Dermis microvascular lymphatic vessel endothelial cell (primary cell): ENCODE data around the gene CADM4. TPM values are rescaled to one million over a fixed set of nuclear protein-coding genes. Genes with fewer than 3 reads are reported as not detected.
"Not testable (repeated sequence)": the region's sequence is repeated elsewhere in the genome, so short reads cannot be mapped to it uniquely, and the experiment has no call there.

Experiments
- DNase-seq, 2 donors: peaks; one replicate each; pipeline versions ENCODE4 v3.0.0 to v3.0.0-alpha.2; 2010; ENCODE audit warnings: low read depth in 2 of 2
- total RNA-seq: library from RNA; depleted of rRNA; stranded (reverse); fragments of >200 nt; gene quantifications from 2 replicates; pipeline ENCODE4 v1.2.1, GENCODE V29; 2014

The CADM4 gene
- total RNA-seq, 1 donor from 2014 or later: 9.2 TPM

DNA sequence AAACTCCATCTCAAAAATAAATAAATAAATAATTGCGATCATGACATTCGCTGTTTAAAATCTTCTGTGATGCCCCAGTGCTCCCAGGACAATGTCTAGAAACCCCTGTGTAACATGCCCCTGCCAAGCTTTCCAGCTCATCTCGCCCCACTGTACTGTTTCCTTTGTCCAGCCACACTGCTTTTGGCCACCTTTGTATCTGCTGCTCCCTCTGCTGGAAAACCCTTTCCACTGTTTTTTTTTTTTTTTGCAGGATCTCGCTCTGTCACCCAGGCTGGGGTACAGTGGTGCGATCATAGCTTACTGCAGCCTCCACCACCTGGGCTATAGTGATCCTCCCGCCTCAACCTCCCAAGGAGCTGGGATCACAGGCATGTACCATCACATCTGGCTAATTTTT lies 22.8 kb upstream of the CADM4 start:
- peak; percentile 21 to 34 for DNase-seq

GRCh38 chr19:43660971-43661360 lies 21.3 kb upstream of the CADM4 start:
- DNase-seq: no peak

- DNase-seq: no peak
Observed at GRCh38 chr19:43660301-43660970, 20.8 kb upstream of the CADM4 start.

DNA sequence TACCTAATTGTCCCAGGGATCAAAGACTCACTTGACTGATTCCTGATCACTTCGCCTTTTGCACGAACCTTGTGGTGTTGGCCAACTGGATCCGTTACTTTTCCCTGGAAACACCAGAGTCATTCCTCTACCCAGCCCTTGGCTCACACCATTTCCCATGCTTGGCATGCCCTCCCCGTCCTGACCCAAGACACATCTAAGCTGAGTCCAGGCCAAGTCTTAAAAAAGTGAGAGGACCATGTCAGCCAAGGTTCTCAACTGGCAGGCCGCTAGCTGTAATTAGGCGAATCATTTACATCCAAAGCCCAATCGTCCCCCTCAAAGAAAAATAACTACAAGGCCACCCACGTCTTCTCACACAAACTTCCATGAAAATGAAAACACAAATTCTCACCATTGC lies 18.8 kb upstream of the CADM4 start:
- DNase-seq: no peak

- no peak for DNase-seq
Observed at GRCh38 chr19:43658001-43658400, 18.4 kb upstream of the CADM4 start.

DNA sequence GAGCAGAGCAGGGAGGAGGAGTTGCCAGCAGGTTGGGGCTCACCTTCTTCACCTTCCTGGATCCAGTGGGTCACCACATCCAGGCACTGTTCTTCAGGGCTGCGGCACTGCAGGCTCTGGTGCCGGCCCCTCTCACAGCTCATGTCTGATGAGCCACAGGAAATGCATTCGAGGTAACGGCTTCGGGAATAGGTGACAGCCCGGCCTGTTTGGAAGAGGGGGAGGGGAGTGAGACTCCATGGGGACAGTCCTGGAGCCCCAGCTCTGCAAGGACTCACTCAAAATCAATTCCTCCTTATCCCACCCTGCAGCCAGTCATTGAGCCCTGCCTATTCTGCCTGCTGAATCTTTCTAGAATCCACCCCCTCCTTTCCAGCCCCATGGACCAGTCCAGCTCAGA lies 16.8 kb upstream of the CADM4 start:
- DNase-seq: no peak

GRCh38 chr19:43652546-43652874 lies 12.9 kb upstream of the CADM4 start:
- DNase-seq: no peak

DNA sequence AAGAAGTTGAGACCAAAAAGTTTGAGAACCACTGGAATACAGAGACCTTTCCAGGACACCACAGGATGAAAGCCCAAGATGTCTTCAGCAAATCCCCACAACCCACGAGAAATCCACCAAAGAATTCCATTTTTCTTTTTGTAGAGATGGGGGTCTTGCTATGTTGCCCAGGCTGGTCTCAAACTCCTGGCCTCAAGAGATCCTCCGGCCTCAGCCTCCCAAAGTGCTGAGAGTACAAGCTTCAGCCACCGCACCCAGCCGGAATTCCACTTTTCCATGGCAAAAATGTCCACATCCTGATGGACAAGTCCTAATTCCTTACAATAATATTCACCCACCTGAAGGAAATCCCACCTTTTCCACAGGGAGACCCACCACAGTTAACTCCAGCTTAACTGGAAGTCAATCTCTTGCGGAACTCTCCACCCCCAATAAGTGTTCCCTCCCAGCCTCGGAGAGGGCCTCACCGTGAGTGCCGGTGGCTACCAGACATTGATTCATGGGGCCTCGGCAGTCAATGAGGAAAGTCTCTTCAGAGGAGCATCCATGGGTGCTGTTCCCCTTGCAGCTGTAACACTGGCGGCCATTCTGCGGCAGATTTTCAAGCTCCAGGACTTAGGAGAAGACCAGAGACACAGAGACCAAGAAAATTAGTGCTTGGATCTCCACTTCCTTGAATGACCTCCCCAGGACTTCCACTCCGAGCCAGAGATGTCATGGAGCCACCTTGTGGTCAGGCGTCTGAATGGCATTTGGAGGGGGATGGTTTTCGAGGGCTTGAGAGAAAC lies 12.3 kb upstream of the CADM4 start:
- peak; percentile 41 to 73 for DNase-seq

DNA sequence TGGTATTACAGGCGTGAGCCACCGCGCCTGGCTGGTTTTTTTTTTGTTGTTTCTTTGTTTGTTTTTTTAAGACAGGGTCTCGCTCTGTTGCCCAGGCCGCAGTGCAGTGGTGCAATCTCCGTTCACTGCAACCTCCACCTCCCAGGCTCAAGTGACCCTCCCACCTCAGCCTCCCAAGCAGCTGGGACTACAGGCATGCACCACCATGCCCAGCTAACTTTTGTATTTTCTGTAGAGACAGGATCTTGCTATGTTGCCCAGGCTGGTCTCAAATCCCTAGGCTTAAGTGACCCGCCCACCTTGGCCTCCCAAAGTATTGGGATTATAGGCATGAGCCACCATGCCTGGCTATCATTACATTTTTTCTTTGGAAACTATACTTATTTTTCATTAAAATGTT lies 10.6 kb upstream of the CADM4 start:
- not testable (repeated sequence) for DNase-seq

DNA sequence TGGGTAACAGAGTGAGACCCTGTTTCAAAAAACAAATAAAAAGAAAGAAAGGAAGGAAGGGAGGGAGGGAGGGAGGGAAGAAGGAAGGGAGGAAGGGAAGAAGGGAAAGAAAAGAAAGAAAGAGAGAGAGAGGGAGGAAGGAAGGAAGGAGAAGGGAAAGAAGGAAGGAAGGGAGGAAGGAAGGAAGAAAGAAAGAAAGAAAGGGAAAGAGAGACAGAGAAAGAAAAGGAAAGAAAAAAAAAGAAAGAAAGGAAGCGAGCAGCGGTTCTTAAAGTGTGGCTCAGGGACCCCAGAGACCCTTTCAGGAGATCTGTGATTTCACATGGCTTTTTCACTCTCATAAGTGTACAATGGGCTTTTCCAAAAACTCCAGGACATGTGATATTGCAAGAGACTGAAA lies 9.9 kb upstream of the CADM4 start:
- no peak for DNase-seq

- DNase-seq: no peak
Observed at GRCh38 chr19:43648633-43649032, 9.0 kb upstream of the CADM4 start.

DNA sequence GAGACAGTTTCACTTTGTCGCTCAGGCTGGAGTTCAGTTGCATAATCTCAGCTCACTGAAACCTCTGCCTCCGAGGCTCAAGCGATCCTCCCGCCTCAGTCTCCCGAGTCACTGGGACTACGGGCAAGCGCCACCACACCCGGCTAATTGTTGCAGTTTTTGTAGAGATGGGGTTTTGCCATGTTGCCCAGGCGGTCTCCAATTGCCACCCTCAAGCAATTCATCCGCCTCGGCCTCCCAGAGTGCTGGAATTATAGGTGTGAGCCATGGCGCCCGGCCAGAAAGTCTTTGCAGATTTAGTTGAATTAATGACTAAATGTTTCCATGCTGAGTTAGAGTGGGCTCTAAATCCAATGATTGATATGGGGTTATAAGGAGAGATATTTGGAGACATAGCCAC lies 4.5 kb upstream of the CADM4 start:
- no peak for DNase-seq

- no peak for DNase-seq
Observed at GRCh38 chr19:43643326-43643725, 3.7 kb upstream of the CADM4 start.

DNA sequence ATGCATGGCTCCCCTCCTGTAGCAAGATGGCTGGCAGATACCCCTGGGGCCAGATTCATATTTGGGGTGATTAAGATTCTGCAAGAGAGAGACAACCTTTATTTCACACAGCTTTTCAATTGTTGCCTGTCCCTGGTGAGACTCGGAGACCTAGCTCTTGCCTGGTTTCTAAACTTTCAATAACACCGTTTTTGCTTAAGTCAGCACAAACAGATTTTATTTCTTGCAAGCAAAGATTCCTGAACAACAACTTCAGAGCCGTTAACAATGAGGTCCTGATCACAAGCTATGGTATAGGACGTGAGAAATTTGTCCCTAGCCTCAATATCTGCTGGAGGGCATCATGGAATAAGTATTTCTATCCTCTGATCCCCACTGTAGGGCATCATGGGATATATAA lies 2.9 kb upstream of the CADM4 start:
- DNase-seq: no peak

DNA sequence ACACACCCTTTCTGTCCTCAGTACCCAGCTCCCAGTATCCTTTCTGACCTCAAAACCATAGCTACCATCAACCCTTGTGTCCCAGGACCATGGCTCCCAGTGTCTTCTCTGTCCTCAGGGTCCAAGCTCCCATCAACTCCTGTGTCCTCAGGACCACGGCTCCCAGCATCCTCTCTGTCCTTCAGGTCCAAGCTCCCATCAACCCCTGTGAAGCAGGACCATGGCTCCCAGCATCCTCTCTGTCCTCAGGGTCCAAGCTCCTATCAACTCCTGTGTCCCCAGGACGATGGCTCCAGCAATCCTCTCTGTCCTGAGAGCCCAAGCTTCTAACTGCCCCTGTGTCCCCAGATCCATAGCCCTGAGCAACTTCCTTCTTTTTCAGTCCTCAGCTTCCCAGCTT lies 1.7 kb upstream of the CADM4 start:
- no peak for DNase-seq

- DNase-seq: no peak
Observed at GRCh38 chr19:43640424-43640757, 741 bp upstream of the CADM4 start.

- no peak for DNase-seq
Observed at GRCh38 chr19:43638995-43639518, 593 bp downstream of the CADM4 start.

GRCh38 chr19:43638214-43638994 lies 1.2 kb downstream of the CADM4 start:
- no peak for DNase-seq

- DNase-seq: no peak
Observed at GRCh38 chr19:43636121-43636683, 3.4 kb downstream of the CADM4 start.

- DNase-seq: not testable (repeated sequence)
Observed at GRCh38 chr19:43635561-43635940, 4.1 kb downstream of the CADM4 start.

- DNase-seq: no peak
Observed at GRCh38 chr19:43634872-43635560, 4.6 kb downstream of the CADM4 start.

GRCh38 chr19:43634506-43634871 lies 5.2 kb downstream of the CADM4 start:
- DNase-seq: no peak
